ENCODE data around the gene MCM5. TPM values are rescaled to one million over a fixed set of nuclear protein-coding genes. Genes with fewer than 3 reads are reported as not detected.

The MCM5 gene
- total and polyA plus RNA-seq, 2 experiments from 2014 or later: 288 to 325 TPM

GRCh38 chr22:35418731-35419130 lies 18.8 kb downstream of the MCM5 start (continued):
- TF ChIP-seq ZNF462 (CRISPR knock-in tag; IDR thresholded peaks at IDR 0.05): no peak
- TF ChIP-seq ZNF331 (CRISPR knock-in tag; IDR thresholded peaks at IDR 0.05; ENCODE audit: low read depth): no peak

- Histone ChIP-seq H4K20me1 (replicated peaks; ENCODE audit: insufficient read depth) (peaks cover 18% of the 10 kb centered on the region), H3K36me3 (ENCODE audit: insufficient read depth) (peaks cover 80% of the 10 kb centered on the region), H3K4me3 (no peak overlapping the region), H3K9me2 (ENCODE audit: insufficient read depth) (no peaks in the 10 kb centered on the region), H3F3A (replicated peaks; ENCODE audit: low read depth) (peaks cover 38% of the 10 kb centered on the region; the same call in 1 of the 2 replicates), H2AFZ (no peak overlapping the region), H3K79me2 (replicated peaks; ENCODE audit: insufficient read depth) (peaks cover 8% of the 10 kb centered on the region; the same call in 1 of the 2 replicates), H3K4me2 (no peak overlapping the region), H3K27ac (ENCODE audit: low read depth) (no peak overlapping the region), H3K4me1 (ENCODE audit: insufficient read depth) (no peaks in the 10 kb centered on the region), H3K27me3 (ENCODE audit: insufficient read depth) (no peaks in the 10 kb centered on the region)
- peaks cover 18% of the 10 kb centered on the region for H3K4me1 Mint-ChIP-seq
- ATAC-seq: no peak
- no peak overlapping the region for H3K4me3 Mint-ChIP-seq
- no peak overlapping the region for H3K27ac Mint-ChIP-seq
- H3K9me3 Mint-ChIP-seq: no peaks in the 10 kb centered on the region
- H3K27me3 Mint-ChIP-seq (ENCODE audit: insufficient read depth, low read depth, poor library complexity): peaks cover 17% of the 10 kb centered on the region
- no peak for DNase-seq (ENCODE audit: low spot score)
- peaks cover 99% of the 10 kb centered on the region for H3K36me3 Mint-ChIP-seq (ENCODE audit: low read depth)
- no peak for TF ChIP-seq ZNF114 (CRISPR knock-in tag; IDR thresholded peaks at IDR 0.05)
- TF ChIP-seq EZH2 (IDR thresholded peaks at IDR 0.05; ENCODE audit: low read depth, unreplicated experiment): no peak
- no peak for TF ChIP-seq CTCF (conservative IDR thresholded peaks at IDR 0.05; ENCODE audit: low read depth in 2 of 2)
- no peak for TF ChIP-seq JUNB (IDR thresholded peaks at IDR 0.05; ENCODE audit: unreplicated experiment)
- no peak for TF ChIP-seq POLR2AphosphoS5 (IDR thresholded peaks at IDR 0.05; ENCODE audit: low read depth)
- TF ChIP-seq CREB1 (CRISPR knock-in tag; IDR thresholded peaks at IDR 0.05; ENCODE audit: low read depth): no peak
- TF ChIP-seq REST (IDR thresholded peaks at IDR 0.05; ENCODE audit: unreplicated experiment): no peak
Observed at GRCh38 chr22:35419756-35420155, 19.8 kb downstream of the MCM5 start.

Data from GM23338 (cell line).